ENCODE results near the gene C21orf58.

C21orf58 gene

GRCh38 chr21:46252840-46253239, 70.8 kb downstream of the C21orf58 start:
- no peak for DNase-seq

Data from NCI-H1105 (cell line).